Stimulated activated CD8-positive, alpha-beta memory T cell treated with anti-CD3 and anti-CD28 coated beads, Interleukin-4, amount 100 ng/mL, for 1 hour (primary cell): ENCODE results near the gene AXIN1.

ENCODE experiments used
- DNase-seq, 2 donors: peaks; one replicate each; pipeline ENCODE4 v3.0.0-alpha.2; 2020; ENCODE audit warnings: low read depth in 2 of 2, low spot score in 1 of 2

The AXIN1 gene

DNA sequence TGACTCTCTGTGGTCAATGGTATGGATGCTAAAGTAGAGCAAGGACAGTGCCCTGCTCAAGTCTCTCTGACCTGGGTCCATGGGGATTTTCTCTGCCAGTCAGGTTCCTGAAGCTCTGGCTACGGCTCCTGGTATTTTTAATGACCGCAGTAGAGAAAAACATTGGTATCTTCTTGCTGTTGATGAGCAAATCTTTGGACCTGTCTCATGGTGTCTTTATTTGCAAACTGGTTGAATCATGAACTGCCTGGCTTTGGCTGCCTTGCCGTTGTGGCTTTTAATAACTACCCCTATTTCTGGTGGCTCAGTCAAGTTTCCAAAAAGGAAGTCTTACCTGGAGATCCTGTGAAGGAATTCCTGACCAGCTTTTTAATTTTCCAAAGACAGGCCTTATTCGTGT is 109.2 kb downstream of the AXIN1 start:
- no peak for DNase-seq

DNA sequence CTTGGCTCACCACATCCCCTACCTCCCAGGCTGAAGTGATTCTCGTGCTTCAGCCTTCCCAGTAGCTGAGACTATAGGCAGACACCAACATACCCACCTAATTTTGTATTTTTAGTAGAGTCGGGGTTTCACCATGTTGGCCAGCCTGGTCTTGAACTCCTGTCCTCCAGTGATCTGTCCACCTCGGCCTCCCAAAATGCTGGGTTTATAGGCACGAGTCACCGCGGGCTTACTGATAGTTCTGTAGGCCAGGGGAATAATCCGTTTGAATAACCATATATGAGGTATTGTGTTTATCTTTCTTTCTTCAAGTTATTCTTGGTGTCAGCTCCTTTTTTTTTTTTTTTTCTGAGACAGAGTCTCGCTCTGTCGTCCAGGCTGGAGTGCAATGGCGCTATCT is 110.2 kb downstream of the AXIN1 start:
- no peak for DNase-seq

DNA sequence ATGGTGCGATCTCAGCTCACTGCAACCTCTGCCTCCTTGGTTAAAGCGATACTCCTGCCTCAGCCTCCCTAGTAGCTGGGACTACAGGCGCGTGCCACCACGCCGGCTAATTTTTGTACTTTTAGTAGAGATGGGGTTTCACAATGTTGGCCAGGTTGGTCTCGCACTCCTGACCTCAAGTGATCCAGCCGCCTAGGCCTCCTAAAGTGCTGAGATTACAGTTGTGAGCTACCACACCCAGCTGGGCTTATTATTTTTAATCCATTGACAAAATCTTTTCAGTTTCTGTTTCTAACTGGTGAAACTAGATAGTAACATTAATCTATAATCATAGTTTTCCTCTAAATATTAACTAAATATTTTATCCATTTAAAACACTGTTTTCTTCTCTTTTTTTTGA is 112.0 kb downstream of the AXIN1 start:
- DNase-seq = no peak

DNA sequence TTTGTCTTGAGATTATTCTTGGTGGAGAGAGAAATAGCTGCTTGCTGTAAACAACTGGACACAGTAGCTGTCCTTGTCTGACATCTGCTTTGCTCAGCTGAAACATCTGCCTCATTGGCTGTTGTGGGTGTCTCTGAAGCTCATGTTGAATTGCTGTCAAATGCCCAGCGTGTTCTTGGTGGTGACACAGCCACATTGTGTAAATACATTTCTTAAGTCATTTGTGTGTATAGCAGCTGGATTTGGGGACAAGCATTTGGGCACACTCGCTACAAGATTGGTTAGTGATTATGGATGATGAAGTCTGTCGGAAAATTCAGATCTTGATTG is 112.6 kb downstream of the AXIN1 start:
- no peak for DNase-seq
